ENCODE results near the gene S100A1.

The S100A1 gene

GRCh38 chr1:153611356-153611755 lies 16.9 kb upstream of the S100A1 start:
- DNase-seq = no peak

GRCh38 chr1:153612111-153612754 lies 16.0 kb upstream of the S100A1 start:
- DNase-seq = no peak

- peak; percentile 7 for DNase-seq
Measured at GRCh38 chr1:153612755-153613331, 15.4 kb upstream of the S100A1 start, which contains the start of gene S100A16. Gene S100A16 (minus strand): TSS chr1:153613137. CDS start chr1:153608151, 4,986 bp downstream.

DNA sequence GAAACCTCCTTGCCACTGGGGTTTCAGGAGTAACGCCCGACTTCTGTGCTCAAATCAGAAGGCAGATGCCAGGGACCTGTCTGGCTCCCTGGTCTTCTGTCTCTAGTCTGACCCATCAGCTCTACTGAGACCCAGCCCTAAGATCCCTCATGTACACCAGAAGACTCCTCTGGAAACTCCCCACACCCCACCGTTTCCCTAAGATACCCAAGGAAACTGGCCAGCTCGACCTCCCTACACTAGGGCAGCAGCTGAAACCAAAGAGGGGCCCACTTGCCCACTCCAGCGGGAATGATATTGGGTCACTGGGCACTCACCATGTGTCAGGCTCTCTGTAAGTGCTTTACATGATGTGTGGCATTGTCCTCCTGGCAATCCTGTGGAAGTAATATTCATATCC lies 14.8 kb upstream of the S100A1 start:
- no peak for DNase-seq

GRCh38 chr1:153614189-153614900 lies 13.9 kb upstream of the S100A1 start:
- DNase-seq = no peak

- DNase-seq = no peak
Measured at GRCh38 chr1:153614906-153615305, 13.3 kb upstream of the S100A1 start.

GRCh38 chr1:153615406-153615805 lies 12.8 kb upstream of the S100A1 start:
- no peak for DNase-seq

GRCh38 chr1:153616144-153616916 lies 11.9 kb upstream of the S100A1 start, which contains the start of gene S100A14:
Gene S100A14 (minus strand): TSS chr1:153616325. CDS start chr1:153615858, 467 bp downstream.
- no peak for DNase-seq

DNA sequence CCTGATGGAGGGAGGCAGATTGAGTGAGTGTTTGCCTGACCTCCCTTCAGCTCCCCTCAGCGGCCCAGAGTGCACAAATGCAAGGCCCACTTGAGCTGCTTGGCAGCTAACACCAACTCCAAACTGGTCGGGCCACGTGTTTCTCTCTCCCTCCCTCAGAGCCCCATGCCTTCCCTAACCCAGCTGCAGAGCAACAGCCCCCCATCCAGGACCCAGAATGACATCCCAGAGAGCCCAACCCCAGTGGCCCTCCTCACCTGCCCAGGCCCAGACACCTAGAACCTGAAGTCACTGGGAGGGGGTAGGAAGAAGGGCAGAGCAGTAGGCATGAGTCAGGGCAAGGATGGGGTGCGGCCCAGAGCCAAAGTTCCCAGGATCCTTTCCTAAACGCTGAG lies 11.3 kb upstream of the S100A1 start:
- DNase-seq = no peak

- DNase-seq = no peak
Measured at GRCh38 chr1:153617663-153618062, 10.6 kb upstream of the S100A1 start.

DNA sequence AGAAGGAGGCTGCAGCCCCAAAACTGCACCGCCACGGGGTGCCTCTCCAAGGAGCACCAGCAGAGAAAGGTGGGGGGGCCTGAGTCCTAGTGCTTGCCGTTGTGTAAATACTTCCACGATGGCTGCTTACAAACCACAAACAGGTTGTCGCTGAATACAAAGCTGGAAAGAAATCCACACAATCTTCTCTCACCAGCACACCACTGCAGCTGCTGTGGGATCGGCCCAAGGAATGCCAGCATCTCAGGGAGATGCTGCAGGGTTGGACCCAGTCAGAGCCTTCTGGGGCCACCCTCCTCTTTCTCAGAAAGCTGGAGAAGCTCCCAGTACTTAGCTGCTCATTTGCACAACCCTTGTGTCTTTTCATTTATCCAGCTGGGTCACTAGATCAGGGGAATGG lies 9.1 kb upstream of the S100A1 start:
- DNase-seq = no peak

GRCh38 chr1:153623101-153623500 lies 5.1 kb upstream of the S100A1 start:
- no peak for DNase-seq

- no peak for DNase-seq
Measured at GRCh38 chr1:153624965-153625611, 3.1 kb upstream of the S100A1 start.

DNA sequence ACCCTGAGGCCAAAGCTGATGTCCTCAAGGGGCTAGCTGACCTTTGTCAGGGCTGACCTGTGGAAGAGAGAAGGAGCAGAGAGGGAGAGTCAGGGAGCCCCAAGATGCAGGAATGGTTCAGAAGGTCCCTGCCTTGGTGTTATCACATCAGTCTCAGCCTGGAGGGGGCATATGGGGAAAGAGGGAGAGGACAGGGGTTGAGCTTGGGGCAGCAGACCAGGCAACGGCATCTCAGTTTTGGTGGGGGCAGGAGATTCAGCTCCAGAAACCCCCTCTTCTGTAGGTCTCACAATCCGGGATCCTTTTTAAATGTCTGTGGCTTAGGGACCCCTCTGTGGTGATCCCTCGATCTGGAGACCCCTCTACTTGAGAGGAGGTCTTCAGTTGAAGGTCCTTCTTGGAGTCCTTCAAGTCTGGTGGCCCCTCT lies 1.7 kb upstream of the S100A1 start:
- DNase-seq = no peak

GRCh38 chr1:153626904-153627714 lies 1.1 kb upstream of the S100A1 start, which contains the start of gene S100A13:
Gene S100A13 (minus strand): TSS chr1:153627505. CDS start chr1:153626472, 1,033 bp downstream.
- DNase-seq = no peak

DNA sequence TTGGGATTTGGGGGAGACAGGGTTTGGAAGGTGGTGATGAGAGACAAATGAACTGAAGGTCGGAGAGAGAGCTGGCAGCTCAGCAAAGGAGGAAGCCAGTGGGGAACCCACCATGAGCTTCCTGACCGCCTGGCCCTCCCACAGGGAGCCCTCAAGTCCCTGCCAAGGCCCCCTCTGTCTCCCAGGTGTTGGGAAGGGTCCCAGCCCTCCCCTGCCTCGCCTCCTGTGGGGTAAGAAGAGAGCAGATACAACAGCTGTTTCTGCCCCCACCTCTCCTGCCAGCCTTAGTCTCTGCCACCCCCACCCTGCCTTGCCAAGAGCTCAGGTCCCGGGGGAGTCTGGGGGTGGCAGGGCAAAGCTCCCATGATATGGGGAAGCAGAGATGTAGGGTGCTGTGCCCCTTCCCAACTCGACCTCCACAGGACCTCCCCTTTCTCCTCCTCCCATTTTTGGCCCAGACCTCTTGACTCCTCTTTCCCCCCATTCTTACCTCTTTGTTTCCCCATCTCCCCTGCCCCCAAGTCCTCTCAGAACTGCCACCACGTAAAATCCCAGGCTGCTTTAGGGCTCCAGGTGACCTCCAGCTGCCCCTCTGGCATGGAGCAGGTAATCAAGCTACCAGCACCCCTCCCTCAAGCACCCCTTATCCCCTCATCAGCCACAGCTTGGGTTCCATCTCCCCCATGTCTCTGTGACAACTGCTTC lies 556 bp downstream of the S100A1 start:
- no peak for DNase-seq

DNA sequence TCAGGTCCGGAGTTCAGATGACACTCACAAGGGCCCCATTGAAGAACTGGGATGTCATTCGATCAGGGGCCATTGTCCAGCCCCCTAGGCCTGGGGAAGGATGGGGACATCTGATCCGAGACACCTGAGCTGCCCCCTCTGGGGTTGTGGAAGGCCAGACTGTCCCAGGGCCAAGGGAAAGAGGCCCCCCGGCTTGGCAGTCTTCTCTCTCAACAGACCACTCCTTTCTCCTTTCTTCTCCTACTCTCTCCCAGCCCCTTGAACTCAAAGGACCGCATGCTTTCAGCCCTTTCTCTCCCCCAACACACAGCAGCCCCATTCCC lies 1.1 kb downstream of the S100A1 start:
- DNase-seq = no peak

DNA sequence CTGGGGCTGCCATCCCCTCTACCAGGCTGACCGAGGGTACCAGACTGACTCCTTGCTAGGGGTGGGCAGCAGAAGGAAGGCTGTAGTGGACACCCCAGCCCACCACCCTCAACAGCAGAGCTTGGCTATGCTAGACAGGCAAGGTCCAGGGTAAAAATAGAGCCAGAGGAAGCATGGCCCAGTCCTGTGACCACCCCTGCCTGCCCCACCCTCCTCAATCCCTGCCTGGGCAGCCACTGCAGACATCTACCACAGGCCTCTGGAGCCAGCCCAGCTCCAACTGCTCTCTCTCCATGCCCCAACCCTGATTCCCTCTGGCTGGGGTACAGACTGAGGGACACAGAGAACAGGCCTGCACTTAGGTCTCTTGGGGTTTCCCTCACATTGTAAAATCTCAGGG lies 1.7 kb downstream of the S100A1 start:
- DNase-seq = no peak

- no peak for DNase-seq
Measured at GRCh38 chr1:153630384-153630783, 2.1 kb downstream of the S100A1 start.

DNA sequence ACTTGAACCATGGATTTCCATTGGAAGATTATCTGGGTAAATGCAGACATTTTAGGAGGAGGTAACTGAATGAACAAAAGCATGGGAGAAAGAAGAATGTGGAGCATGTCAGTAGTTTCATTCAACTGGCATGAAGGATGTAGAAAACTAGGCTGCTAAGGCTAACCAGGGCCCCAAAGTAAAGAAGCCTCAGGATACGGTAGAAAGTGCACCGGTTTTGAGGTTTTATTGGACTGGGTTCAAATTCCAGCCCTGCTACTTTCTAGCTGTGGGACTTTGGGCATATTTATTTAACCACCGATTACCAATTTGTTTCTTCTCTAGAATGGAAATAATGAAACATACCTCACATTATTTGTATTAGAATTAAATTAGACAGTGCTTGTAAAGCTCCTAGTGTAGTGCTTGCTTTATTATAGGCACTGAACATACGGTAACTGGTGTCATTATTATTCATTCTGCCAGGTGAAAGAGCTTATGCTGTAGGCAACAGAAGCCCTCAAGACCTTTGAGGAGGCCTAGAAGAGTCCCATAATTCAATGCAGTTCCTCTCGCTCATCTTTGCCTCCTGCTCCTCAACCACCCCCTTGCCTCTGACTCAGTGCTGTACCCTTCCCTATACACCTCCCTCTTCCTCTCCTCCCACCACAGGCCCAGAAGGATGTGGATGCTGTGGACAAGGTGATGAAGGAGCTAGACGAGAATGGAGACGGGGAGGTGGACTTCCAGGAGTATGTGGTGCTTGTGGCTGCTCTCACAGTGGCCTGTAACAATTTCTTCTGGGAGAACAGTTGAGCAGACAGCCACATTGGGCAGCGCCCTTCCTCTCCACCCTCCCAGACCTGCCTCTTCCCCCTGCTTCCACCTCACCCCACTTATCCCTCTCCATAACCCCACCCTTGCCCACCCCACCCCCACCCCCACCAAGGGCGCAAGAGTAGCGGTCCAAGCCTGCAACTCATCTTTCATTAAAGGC lies 3.1 kb downstream of the S100A1 start:
- DNase-seq = no peak
